Smooth muscle cell (in vitro differentiated cells): ENCODE measurements around the gene PLPP7. TPM values are rescaled to one million over a fixed set of nuclear protein-coding genes. Genes with fewer than 3 reads are reported as not detected.

Experiments used
- DNase-seq: peaks from one replicate; lab custom pipeline; 2025; ENCODE audit not compliant: unreplicated experiment; lab: John Stamatoyannopoulos, UW
- H2AFZ ChIP-seq: fragments of 200-600 bp; sonication (generic); 2 replicates; pipeline ENCODE4 v1.6.0; 2016; ENCODE audit warnings: antibody characterized with exemption, low read depth, mild to moderate bottlenecking
- H3F3A ChIP-seq: fragments of 200-600 bp; sonication (generic); 2 replicates; pipeline ENCODE4 v1.6.0; 2017; ENCODE audit warnings: antibody characterized with exemption, low read depth
- H3K27ac ChIP-seq: fragments of 200-600 bp; sonication (generic); 2 replicates; pipeline ENCODE4 v1.5.1; 2016; ENCODE audit warnings: low read depth, mild to moderate bottlenecking
- H3K27me3 ChIP-seq: fragments of 200-600 bp; sonication (generic); 2 replicates; pipeline ENCODE4 v1.6.1; 2016; ENCODE audit warnings: low read depth, mild to moderate bottlenecking
- H3K36me3 ChIP-seq: fragments of 200-600 bp; sonication (generic); 2 replicates; pipeline ENCODE4 v1.5.1; 2016; ENCODE audit warnings: low read depth
- H3K4me1 ChIP-seq: fragments of 200-600 bp; sonication (generic); 2 replicates; pipeline ENCODE4 v1.5.1; 2016; ENCODE audit warnings: low read depth
- H3K4me2 ChIP-seq: fragments of 200-600 bp; sonication (generic); 2 replicates; pipeline ENCODE4 v1.6.0; 2016; ENCODE audit warnings: mild to moderate bottlenecking
- H3K4me3 ChIP-seq: fragments of 200-600 bp; sonication (generic); 2 replicates; pipeline ENCODE4 v1.5.1; 2016; ENCODE audit warnings: mild to moderate bottlenecking
- H3K79me2 ChIP-seq: fragments of 200-600 bp; sonication (generic); 2 replicates; pipeline ENCODE4 v1.6.0; 2016; ENCODE audit warnings: low read depth, mild to moderate bottlenecking
- H3K9ac ChIP-seq: fragments of 200-600 bp; sonication (generic); 2 replicates; pipeline ENCODE4 v1.6.0; 2016; ENCODE audit warnings: low read depth
- H3K9me3 ChIP-seq: fragments of 200-600 bp; sonication (generic); replicated peaks from 2 replicates; pipeline ENCODE4 v1.5.1; 2016; ENCODE audit warnings: low read depth
- H4K20me1 ChIP-seq: fragments of 200-600 bp; sonication (generic); 2 replicates; pipeline ENCODE4 v1.6.0; 2016; ENCODE audit warnings: low read depth
- WGBS: methylation state at CpG from one replicate; pipeline ENCODE4 v1.1.7; 2016; ENCODE audit warnings: low lambda C conversion rate; 5-methylcytosine and 5-hydroxymethylcytosine counted together
- polyA plus RNA-seq: library from polyadenylated mRNA; unstranded; fragments of >200 nt; fragmentation: Nextera tagmentation; extraction: Ambion mirVana; gene quantifications from 2 replicates; pipeline ENCODE4 v1.2.1, GENCODE V29; 2016
- total RNA-seq: library from RNA; depleted of rRNA; stranded (reverse); fragments of >200 nt; gene quantifications from 2 replicates; pipeline ENCODE4 v1.2.3, GENCODE V29; 2014
- TF ChIP-seq, protein P1 (sequence below): fragments of 200-600 bp; sonication (generic); IDR thresholded peaks from 2 replicates; pipeline ENCODE4 v1.5.1; 2017; ENCODE audit warnings: borderline replicate concordance, mild to moderate bottlenecking, antibody characterized with exemption; ENCODE audit not compliant: insufficient read depth, poor library complexity, severe bottlenecking

Gene PLPP7
- total and polyA plus RNA-seq, 2 experiments from 2014 or later = 3.3 to 4.2 TPM

DNA sequence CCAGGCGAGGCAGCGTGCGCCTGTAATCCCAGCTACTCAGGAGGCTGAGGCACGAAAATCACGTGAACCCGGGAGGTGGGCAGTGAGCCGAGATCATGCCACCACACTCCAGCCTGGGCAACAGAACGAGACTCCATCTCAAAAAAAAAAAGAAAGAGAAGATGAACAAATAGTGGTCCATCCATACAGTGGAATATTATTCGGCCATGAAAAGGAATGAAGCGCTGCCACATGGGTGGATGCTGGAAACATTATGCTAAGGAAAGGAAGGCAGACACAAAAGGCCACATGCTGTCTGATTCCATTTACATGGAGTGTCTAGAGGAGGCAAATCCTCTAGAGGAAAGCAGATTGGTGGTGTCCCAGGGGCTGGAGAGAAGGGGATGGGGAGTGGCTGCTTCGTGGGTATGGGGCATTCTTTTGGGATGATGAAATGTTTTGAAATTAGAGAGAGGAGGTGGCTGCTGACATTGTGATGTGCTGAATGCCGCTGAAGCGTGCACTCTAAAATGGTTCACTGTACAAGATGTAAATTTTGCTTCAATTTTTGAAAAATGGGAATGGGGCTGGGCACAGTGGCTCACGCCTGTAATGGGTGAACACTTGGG, 17.0 kb downstream of the PLPP7 start:
- no peak for DNase-seq
- TF ChIP-seq, protein P1, sequence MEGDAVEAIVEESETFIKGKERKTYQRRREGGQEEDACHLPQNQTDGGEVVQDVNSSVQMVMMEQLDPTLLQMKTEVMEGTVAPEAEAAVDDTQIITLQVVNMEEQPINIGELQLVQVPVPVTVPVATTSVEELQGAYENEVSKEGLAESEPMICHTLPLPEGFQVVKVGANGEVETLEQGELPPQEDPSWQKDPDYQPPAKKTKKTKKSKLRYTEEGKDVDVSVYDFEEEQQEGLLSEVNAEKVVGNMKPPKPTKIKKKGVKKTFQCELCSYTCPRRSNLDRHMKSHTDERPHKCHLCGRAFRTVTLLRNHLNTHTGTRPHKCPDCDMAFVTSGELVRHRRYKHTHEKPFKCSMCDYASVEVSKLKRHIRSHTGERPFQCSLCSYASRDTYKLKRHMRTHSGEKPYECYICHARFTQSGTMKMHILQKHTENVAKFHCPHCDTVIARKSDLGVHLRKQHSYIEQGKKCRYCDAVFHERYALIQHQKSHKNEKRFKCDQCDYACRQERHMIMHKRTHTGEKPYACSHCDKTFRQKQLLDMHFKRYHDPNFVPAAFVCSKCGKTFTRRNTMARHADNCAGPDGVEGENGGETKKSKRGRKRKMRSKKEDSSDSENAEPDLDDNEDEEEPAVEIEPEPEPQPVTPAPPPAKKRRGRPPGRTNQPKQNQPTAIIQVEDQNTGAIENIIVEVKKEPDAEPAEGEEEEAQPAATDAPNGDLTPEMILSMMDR = no peak
- no peak overlapping the region for H3K4me3 ChIP-seq
- H3K4me2 ChIP-seq = no peak overlapping the region
- H3K36me3 ChIP-seq = no peaks in the 10 kb centered on the region
- H2AFZ ChIP-seq = no peak overlapping the region
- no peaks in the 10 kb centered on the region for H3K4me1 ChIP-seq
- H3K79me2 ChIP-seq = no peaks in the 10 kb centered on the region
- no peaks in the 10 kb centered on the region for H4K20me1 ChIP-seq
- H3K27me3 ChIP-seq = no peaks in the 10 kb centered on the region
- no peaks in the 10 kb centered on the region for H3K9me3 ChIP-seq
- WGBS = 96% methylated on average over 14 of the region's 14 CpGs
- no peak overlapping the region for H3K27ac ChIP-seq
- no peak overlapping the region for H3K9ac ChIP-seq
- no peaks in the 10 kb centered on the region for H3F3A ChIP-seq

DNA sequence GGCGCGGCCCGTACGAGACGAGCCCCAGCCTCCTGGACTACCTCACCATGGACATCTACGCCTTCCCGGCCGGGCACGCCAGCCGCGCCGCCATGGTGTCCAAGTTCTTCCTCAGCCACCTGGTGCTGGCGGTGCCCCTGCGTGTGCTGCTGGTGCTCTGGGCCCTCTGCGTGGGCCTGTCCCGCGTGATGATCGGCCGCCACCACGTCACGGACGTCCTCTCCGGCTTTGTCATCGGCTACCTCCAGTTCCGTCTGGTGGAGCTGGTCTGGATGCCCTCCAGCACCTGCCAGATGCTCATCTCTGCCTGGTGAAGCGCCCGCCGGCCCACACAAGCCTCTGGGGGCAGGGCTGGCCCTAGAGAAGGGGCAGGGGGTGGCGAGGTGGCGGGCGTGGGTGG, 18.5 kb downstream of the PLPP7 start:
- Histone ChIP-seq H2AFZ (no peak overlapping the region), H3F3A (no peaks in the 10 kb centered on the region), H3K9ac (no peak overlapping the region), H3K36me3 (no peaks in the 10 kb centered on the region), H3K27ac (no peak overlapping the region), H3K79me2 (no peaks in the 10 kb centered on the region), H4K20me1 (no peaks in the 10 kb centered on the region), H3K9me3 (no peaks in the 10 kb centered on the region), H3K27me3 (no peaks in the 10 kb centered on the region), H3K4me3 (no peak overlapping the region), H3K4me1 (no peaks in the 10 kb centered on the region), H3K4me2 (no peak overlapping the region)
- DNase-seq = no peak
- TF ChIP-seq, protein P1 = no peak
- 96% methylated on average over 15 of the region's 31 CpGs for WGBS

DNA sequence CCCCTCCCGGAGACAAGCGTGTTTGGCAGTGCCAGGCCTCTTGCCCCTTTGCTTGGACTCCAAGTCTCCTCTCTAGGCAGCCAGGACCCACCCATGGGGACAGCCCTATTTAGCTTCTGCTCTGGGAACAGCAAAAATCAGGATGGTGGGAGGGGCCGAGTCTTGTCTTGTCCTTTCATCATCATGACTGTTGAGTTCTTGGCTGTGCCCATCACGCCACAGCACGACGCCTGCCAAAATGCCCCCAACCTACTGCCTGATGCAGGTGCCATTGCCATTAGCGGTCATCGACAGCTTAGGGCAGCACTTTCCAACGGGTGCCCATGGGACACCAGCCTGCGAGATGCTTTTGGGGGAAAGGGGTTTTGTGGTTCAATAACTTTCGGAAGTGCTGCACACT, 18.9 kb downstream of the PLPP7 start:
- no peaks in the 10 kb centered on the region for H3F3A ChIP-seq
- no peak for DNase-seq
- TF ChIP-seq, protein P1 = no peak

DNA sequence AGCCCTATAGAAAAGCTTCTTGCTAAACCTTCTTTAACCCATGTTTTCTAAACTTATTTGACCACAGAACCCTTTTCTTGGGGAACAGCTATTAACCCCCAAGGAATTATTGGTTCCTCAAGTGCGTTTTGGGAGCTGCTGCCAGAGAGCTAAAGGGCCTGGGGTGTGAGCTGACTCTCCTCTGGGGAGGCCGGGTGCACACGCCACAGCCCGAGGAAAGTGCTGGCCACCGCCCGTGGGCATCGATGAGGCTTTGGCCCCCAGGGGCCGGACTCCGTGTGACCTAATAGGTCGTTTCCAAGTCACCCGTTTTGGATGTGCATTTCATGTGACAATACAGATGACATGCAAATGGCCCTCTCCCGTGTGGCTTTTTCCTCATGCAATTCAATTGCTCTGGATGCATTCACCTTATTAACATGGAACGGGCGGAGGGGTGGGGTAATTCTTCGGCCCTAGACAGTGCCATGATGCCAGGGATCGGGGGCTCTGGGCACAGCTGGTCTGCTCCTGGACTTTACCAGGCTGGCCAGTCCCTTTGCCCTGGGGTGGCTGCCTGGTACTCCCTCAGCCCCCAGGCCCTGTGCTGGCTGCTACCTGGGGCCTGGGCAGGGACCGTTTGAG, 19.5 kb downstream of the PLPP7 start:
- Histone ChIP-seq H3K9me3 (no peaks in the 10 kb centered on the region), H3K4me1 (no peaks in the 10 kb centered on the region), H4K20me1 (no peaks in the 10 kb centered on the region), H3K79me2 (no peaks in the 10 kb centered on the region), H3K4me2 (no peak overlapping the region), H3F3A (no peaks in the 10 kb centered on the region), H3K4me3 (no peak overlapping the region), H3K36me3 (no peaks in the 10 kb centered on the region), H3K9ac (no peak overlapping the region), H2AFZ (no peak overlapping the region), H3K27me3 (no peaks in the 10 kb centered on the region), H3K27ac (no peak overlapping the region)
- WGBS = 89% methylated on average over 17 of the region's 17 CpGs
- TF ChIP-seq, protein P1 = no peak
- DNase-seq = no peak

More for the DNA sequence above, 18.9 kb downstream of the PLPP7 start:
- H3K27ac ChIP-seq = no peak overlapping the region
- no peaks in the 10 kb centered on the region for H3K9me3 ChIP-seq
- H3K4me3 ChIP-seq = no peak overlapping the region
- no peak overlapping the region for H2AFZ ChIP-seq
- H3K27me3 ChIP-seq = no peaks in the 10 kb centered on the region
- no peaks in the 10 kb centered on the region for H3K4me1 ChIP-seq
- H3K4me2 ChIP-seq = no peak overlapping the region
- WGBS = 91% methylated on average over 11 of the region's 11 CpGs
- H3K9ac ChIP-seq = no peak overlapping the region
- no peaks in the 10 kb centered on the region for H3K79me2 ChIP-seq
- H4K20me1 ChIP-seq = no peaks in the 10 kb centered on the region
- H3K36me3 ChIP-seq = no peaks in the 10 kb centered on the region
